Measurements from ENCODE around the gene RPRML. TPM values are rescaled to one million over a fixed set of nuclear protein-coding genes. Genes with fewer than 3 reads are reported as not detected.
A peak's percentile ranks its signal among the peaks of the same experiment; 100 is the strongest.

Gene RPRML
- total RNA-seq, 1 experiment from 2014 or later, result 1.3 TPM

- Histone ChIP-seq H4K91ac (ENCODE audit: insufficient read length, low read depth, low read length) (no peak overlapping the region), H2BK120ac (ENCODE audit: low read depth, low read length, poor library complexity, severe bottlenecking) (no peak overlapping the region), H2AFZ (ENCODE audit: low read length) (no peak overlapping the region), H2AK5ac (ENCODE audit: insufficient read length, low read length) (no peak overlapping the region), H3K4me2 (ENCODE audit: insufficient read depth, insufficient read length, low read length) (no peak overlapping the region), H3K23me2 (ENCODE audit: insufficient read length, low read depth, low read length, poor library complexity, severe bottlenecking) (no peaks in the 10 kb centered on the region), H2BK20ac (ENCODE audit: low read depth, low read length, poor library complexity, severe bottlenecking) (no peak overlapping the region), H3K9me3 (ENCODE audit: control insufficient read depth, low read depth, low read length) (no peaks in the 10 kb centered on the region), H3K79me1 (ENCODE audit: insufficient read depth, low read depth, low read length, poor library complexity, severe bottlenecking) (no peaks in the 10 kb centered on the region), H3K23ac (ENCODE audit: insufficient read length, low read depth, low read length) (no peak overlapping the region), H3K18ac (ENCODE audit: insufficient read length, low read depth, low read length) (no peak overlapping the region), H3K27ac (ENCODE audit: insufficient read length, low read depth, low read length) (no peak overlapping the region), H4K5ac (ENCODE audit: insufficient read length, low read depth, low read length) (no peak overlapping the region), H3K9ac (ENCODE audit: extremely low read depth, insufficient read length, low read length) (no peak overlapping the region), H3K4ac (ENCODE audit: low read depth, low read length) (no peak overlapping the region), H3K4me1 (ENCODE audit: insufficient read depth, low read length) (no peaks in the 10 kb centered on the region; the same call in 1 of the 2 replicates), H2BK5ac (ENCODE audit: insufficient read length, low read length) (no peak overlapping the region), H3K27me3 (ENCODE audit: insufficient read depth, low read length) (no peaks in the 10 kb centered on the region), H2BK12ac (ENCODE audit: insufficient read length, low read depth, low read length) (no peak overlapping the region), H3K14ac (ENCODE audit: insufficient read depth, low read length) (no peak overlapping the region), H3T11ph (ENCODE audit: low read length) (no peak overlapping the region), H4K8ac (replicated peaks; ENCODE audit: insufficient read length, low read depth, low read length) (no peak overlapping the region), H4K20me1 (ENCODE audit: control insufficient read depth, insufficient read depth, insufficient read length) (no peaks in the 10 kb centered on the region), H2BK15ac (ENCODE audit: low read depth, low read length) (no peak overlapping the region), H3K56ac (ENCODE audit: insufficient read length, low read depth, low read length) (no peak overlapping the region), H3K79me2 (ENCODE audit: insufficient read depth, low read length) (no peaks in the 10 kb centered on the region)
- TF ChIP-seq CTCF (conservative IDR thresholded peaks at IDR 0.05), result peak; percentile 91
- H3K9me3 Mint-ChIP-seq, result no peaks in the 10 kb centered on the region
- WGBS (ENCODE audit: extremely low coverage, insufficient read length, low lambda C conversion rate), result no CpG with 5 or more reads among the region's 7 CpGs
- H3K4me1 Mint-ChIP-seq, result peaks cover 32 to 34% of the 10 kb centered on the region in 2 experiments
- peaks cover 8 to 53% (median 46%) of the 10 kb centered on the region in 3 experiments; a peak in 6 of 7 replicates for H3K36me3 Mint-ChIP-seq (ENCODE audit: insufficient read depth in 1 of 3, low read depth in 3 of 3)
- DNase-seq, result peak; percentile 92
- H3K4me3 Mint-ChIP-seq, result no peak overlapping the region; a peak in 1 of 5 replicates
- no peaks in the 10 kb centered on the region for H3K27me3 Mint-ChIP-seq (ENCODE audit: low read depth)
- H3K27ac Mint-ChIP-seq, result peak overlapping the region; percentile 67 to 95 (median 78); a peak in 5 of 7 replicates
Observed at GRCh38 chr17:46940692-46941404, 38.2 kb downstream of the RPRML start.

All from H9 (cell line).